Activated CD8-positive, alpha-beta memory T cell treated with anti-CD3 and anti-CD28 coated beads, Interleukin-2, amount 10 ng/mL, durations not matched to agents 7 days and 5 days (primary cell): ENCODE data around the gene TAPT1. TPM values are rescaled to one million over a fixed set of nuclear protein-coding genes. Genes with fewer than 3 reads are reported as not detected.
"Not testable (repeated sequence)": the region's sequence is repeated elsewhere in the genome, so short reads cannot be mapped to it uniquely, and the experiment has no call there.

Experiments
- ATAC-seq: fragments of 150-1000 bp; cut with Tn5 transposase; one replicate; pipeline ENCODE4 v1.10.0; 2021; ENCODE audit warnings: moderate library complexity
- CTCF ChIA-PET: fragments of 350-600 bp; sonication (Branson Sonifier 250); formaldehyde crosslinking; loops from one replicate; lab custom pipeline; 2021; ENCODE audit warnings: antibody characterized with exemption; lab: Charles Lee
- DNase-seq: peaks from one replicate; pipeline ENCODE4 v3.0.0-alpha.2; 2020
- H3K27ac Mint-ChIP-seq: one replicate; pipeline ENCODE4 v1.8.0; 2021; ENCODE audit warnings: mild to moderate bottlenecking, mixed read lengths
- H3K27me3 Mint-ChIP-seq: one replicate; pipeline ENCODE4 v1.8.0; 2021; ENCODE audit warnings: mixed read lengths
- H3K36me3 Mint-ChIP-seq: one replicate; pipeline ENCODE4 v1.8.0; 2021; ENCODE audit warnings: mild to moderate bottlenecking, mixed read lengths
- H3K4me1 Mint-ChIP-seq: one replicate; pipeline ENCODE4 v1.8.0; 2021; ENCODE audit warnings: mixed read lengths
- H3K4me3 Mint-ChIP-seq: one replicate; pipeline ENCODE4 v1.8.0; 2021; ENCODE audit warnings: mild to moderate bottlenecking, moderate library complexity, mixed read lengths
- H3K9me3 Mint-ChIP-seq: one replicate; pipeline ENCODE4 v1.8.0; 2022; ENCODE audit warnings: low read depth, mixed read lengths
- total RNA-seq, 2 experiments: library from RNA; stranded (reverse); gene quantifications; one replicate each; pipeline ENCODE4 v1.2.3, GENCODE V29; 2021

The TAPT1 gene, protein sequence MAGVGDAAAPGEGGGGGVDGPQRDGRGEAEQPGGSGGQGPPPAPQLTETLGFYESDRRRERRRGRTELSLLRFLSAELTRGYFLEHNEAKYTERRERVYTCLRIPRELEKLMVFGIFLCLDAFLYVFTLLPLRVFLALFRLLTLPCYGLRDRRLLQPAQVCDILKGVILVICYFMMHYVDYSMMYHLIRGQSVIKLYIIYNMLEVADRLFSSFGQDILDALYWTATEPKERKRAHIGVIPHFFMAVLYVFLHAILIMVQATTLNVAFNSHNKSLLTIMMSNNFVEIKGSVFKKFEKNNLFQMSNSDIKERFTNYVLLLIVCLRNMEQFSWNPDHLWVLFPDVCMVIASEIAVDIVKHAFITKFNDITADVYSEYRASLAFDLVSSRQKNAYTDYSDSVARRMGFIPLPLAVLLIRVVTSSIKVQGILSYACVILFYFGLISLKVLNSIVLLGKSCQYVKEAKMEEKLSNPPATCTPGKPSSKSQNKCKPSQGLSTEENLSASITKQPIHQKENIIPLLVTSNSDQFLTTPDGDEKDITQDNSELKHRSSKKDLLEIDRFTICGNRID
- 10 to 100 TPM; 34.4 to 37.5 TPM for total RNA-seq

DNA sequence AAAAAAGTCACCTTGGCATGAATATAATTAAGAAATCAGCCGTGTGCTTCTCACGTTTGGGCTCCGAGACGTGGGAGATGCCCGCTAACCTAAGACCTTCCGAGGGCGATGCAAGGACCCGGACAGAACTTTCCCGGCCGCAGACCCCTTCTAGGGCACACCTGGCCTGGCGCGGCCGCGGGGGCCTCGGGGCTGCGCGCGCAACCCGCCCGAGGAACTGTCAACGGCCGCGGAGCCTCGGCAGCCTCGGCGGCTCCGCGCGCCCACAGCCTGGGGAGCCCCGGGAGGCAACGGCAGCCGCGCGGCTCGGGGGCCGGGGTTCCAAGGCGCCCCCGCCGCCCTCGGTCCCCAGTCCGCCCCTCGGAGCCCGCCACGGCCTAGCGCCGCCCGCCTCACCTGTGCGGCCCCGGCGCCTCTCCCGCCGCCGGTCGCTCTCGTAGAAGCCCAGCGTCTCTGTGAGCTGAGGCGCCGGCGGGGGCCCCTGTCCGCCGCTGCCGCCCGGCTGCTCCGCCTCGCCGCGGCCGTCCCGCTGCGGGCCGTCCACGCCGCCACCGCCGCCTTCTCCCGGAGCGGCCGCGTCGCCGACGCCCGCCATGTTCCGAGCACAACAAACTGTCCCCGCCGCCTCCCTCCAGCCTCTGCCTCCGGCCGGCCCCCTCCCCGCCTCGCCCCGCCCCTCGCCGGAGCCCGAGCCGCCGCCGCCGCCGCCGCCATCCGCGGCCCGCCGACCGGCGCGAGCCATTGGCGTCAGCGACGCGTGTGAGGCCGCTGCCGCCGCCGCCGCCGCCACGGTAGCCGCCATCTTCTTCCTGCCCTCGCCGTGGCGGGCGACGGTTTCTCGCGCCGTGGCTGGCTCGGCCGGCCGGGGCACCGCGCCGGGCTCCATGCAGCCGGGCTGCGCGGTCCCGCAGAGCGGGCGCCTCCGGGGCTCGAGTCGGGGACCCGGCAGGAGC is at the start of gene TAPT1:
Gene TAPT1, minus strand, starts transcription at position 609 of the 953 bp plus-strand sequence. Its CDS starts 14 bp downstream, at position 595.
- CTCF ChIA-PET = interaction anchor here (0.7 to 1.6 kb wide), 2 partner anchors 7 to 17 kb away, joined by 3 to 5 read pairs; no protein-coding TSS in a partner anchor
- H3K4me3 Mint-ChIP-seq = peak within 1 kb of the TSS; percentile 89
- H3K36me3 Mint-ChIP-seq = peaks cover 7% of the 10 kb centered on the region
- peak; percentile 80 for ATAC-seq
- H3K27ac Mint-ChIP-seq = peak within 1 kb of the TSS; percentile 94
- H3K9me3 Mint-ChIP-seq = no peaks in the 10 kb centered on the region
- DNase-seq = peak; percentile 81
- H3K27me3 Mint-ChIP-seq = no peaks in the 10 kb centered on the region
- H3K4me1 Mint-ChIP-seq = peaks cover 41% of the 10 kb centered on the region

DNA sequence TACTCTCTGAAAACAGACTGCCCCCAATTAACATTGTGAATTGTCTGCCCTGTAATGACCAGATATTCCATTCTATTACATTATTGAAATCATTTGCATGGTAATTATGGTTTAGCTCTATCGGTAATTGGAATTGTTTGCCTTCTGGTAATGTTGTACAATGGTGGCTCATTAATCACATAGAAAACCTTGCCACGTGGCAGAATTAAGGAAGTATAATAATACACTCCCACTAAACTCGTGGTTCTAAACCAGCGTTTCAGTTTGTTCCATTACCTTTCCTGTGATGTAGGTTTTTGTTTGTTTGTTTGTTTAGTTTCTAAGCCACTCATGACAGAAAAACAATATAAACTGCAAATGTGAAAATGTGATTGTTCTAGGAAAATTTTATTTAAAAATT is 45.1 kb upstream of the TAPT1 start:
- Mint-ChIP-seq H3K4me3 (no peak overlapping the region), H3K36me3 (no peaks in the 10 kb centered on the region), H3K4me1 (peaks cover 2% of the 10 kb centered on the region), H3K27me3 (peaks cover 4% of the 10 kb centered on the region), H3K9me3 (peaks cover 2% of the 10 kb centered on the region), H3K27ac (no peak overlapping the region)
- ATAC-seq (no peak), DNase-seq (no peak)
- CTCF ChIA-PET = no interaction called here

DNA sequence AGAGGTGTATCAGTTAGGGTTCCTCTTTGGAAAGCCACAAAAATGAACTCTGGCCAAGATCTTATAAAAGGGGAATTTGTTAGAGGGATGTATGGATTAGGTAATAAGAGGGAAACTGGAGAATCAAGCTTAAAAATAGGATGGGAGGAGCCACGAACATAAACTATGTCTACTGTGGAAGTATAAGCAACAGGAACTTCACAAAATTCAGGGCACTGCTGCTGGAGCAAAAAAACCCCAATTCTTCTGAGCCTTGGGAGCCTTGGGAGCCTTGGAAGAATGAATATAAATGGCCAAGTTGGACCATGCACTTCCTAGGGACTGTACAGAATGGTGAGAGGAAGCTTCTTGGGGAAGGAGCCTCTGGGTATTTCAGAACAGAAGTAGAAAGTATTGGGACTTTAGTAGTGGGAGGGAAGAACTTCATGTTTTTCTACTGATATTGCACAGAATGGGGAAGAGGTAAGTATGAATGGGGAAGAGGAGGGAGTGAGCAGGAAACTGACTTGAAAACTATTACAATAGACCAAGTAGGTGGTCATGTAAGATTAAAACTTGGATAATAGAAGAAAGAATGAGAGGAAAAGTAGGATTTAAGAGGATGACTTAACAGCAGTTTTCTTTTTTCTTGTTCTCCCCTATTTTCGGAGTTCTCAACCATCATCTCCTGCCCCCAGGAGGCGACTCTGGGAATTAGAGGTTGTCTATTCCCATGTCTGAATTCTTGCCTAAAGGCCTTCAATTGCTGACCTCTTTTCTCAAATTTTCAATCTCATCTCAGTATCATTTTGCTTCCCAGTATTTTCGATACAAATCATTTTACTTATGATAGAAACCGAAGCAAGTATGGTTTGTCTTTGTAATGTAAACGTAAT is 44.4 kb upstream of the TAPT1 start:
- Mint-ChIP-seq H3K27ac (no peak overlapping the region), H3K27me3 (peaks cover 4% of the 10 kb centered on the region), H3K9me3 (no peaks in the 10 kb centered on the region), H3K4me1 (peaks cover 2% of the 10 kb centered on the region), H3K4me3 (no peak overlapping the region), H3K36me3 (no peaks in the 10 kb centered on the region)
- DNase-seq (no peak), ATAC-seq (no peak)
- CTCF ChIA-PET = no interaction called here

DNA sequence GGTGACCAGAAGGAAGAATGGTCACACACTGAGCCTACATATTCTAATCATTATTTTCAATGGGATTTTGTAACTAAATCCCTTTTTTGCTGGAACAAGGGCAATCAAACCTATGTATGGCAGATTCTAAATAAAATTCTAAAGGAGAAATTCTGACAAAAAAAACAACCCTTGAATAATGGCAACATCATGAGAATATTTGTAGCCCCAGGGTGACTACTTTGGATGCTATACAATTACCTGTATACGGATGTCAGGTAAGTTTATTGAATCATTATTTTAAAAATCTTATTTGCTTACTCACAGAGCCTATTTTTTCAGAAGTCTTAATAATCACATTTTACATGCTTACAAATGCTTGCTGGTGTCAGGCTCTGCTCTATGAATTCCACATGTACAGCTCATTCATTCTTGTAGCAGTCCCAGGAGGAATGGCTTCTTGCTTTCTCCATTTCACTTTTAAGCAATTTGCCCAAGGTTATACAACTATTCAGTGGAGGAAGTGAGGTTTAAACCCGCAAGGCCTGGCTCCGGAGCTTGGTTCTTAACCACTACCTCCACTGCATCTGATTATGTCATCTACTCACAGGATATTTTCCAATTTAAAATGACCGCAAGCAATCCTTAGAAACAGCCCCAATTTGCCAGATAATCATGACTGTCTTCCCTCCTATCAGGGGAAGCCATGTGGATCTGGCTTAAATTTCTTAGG is 43.6 kb upstream of the TAPT1 start:
- DNase-seq, H3K4me1 Mint-ChIP-seq, H3K36me3 Mint-ChIP-seq, H3K27ac Mint-ChIP-seq, H3K4me3 Mint-ChIP-seq, H3K9me3 Mint-ChIP-seq, CTCF ChIA-PET, ATAC-seq, H3K27me3 Mint-ChIP-seq: not testable (repeated sequence)

DNA sequence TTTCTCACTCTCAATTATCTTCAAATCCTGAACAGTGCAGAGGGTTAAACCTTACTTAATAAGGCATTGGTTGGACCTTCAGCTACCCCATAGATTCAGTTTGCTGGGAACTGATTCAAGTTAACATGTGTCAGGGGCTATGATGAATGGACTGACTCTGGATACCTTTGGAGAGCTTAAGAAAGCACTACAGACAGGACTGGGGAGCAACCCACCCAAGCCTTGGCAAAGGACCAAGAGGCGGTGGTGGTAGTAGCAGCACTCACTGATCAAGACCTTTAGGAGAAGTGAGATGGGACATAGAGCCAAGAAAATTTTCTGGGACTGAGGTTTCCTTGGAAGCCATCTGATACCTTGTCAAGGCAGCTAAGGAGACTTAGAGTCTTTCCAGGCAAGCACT is 43.0 kb upstream of the TAPT1 start:
- DNase-seq (no peak), ATAC-seq (no peak)
- Mint-ChIP-seq H3K9me3 (no peaks in the 10 kb centered on the region), H3K36me3 (no peaks in the 10 kb centered on the region), H3K27me3 (peaks cover 4% of the 10 kb centered on the region), H3K4me3 (no peak overlapping the region), H3K4me1 (peaks cover 2% of the 10 kb centered on the region), H3K27ac (no peak overlapping the region)
- CTCF ChIA-PET = interaction anchor here (1.4 kb wide), 1 partner anchor 243 kb away, joined by 3 read pairs; no protein-coding TSS in a partner anchor

DNA sequence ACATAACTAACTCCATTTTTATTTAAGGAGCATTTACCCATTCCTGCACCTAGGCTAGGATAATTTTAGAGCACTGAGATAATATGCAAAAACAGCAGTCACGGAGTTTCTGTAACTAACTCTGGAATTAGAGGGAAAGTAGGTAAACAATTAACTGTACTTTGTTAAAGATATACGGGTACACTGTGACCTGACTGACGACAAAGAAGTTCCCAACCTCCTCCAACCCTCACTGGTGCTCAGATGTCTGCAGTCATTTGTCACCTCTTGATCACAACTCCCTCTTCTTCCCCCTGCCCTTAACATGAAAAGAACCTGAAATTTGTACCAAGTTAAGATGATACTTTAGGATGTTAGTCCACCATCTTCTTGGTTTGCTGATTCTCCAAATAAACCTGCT is 42.0 kb upstream of the TAPT1 start:
- CTCF ChIA-PET = interaction anchor here (1.4 kb wide), 1 partner anchor 242 kb away, joined by 3 read pairs; no protein-coding TSS in a partner anchor
- peaks cover 2% of the 10 kb centered on the region for H3K4me1 Mint-ChIP-seq
- no peaks in the 10 kb centered on the region for H3K9me3 Mint-ChIP-seq
- H3K27ac Mint-ChIP-seq = no peak overlapping the region
- no peak overlapping the region for H3K4me3 Mint-ChIP-seq
- H3K27me3 Mint-ChIP-seq = peaks cover 4% of the 10 kb centered on the region
- no peak for DNase-seq
- no peaks in the 10 kb centered on the region for H3K36me3 Mint-ChIP-seq
- ATAC-seq = no peak

DNA sequence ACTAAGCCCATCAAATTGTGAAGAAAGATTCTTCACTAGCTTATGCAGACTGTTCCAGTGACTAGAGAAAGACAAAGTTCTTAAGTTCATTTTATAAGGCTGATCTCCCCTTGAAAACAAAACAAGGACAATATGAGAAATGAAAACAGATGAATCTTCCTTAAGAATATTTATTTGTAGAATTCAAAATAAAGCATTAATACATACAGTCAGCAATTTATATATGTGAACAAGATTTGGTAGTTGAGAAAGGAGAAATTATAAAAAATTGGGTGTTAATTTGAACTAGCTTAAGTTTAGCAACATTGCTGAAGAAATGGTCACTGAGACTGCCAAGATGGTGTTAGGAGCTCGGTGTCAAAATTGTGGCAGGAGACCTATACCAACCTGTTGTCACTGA is 41.4 kb upstream of the TAPT1 start:
- CTCF ChIA-PET = no interaction called here
- no peak overlapping the region for H3K27ac Mint-ChIP-seq
- no peak overlapping the region for H3K4me3 Mint-ChIP-seq
- no peak for DNase-seq
- no peak for ATAC-seq
- no peaks in the 10 kb centered on the region for H3K9me3 Mint-ChIP-seq
- H3K36me3 Mint-ChIP-seq = no peaks in the 10 kb centered on the region
- peaks cover 4% of the 10 kb centered on the region for H3K27me3 Mint-ChIP-seq
- H3K4me1 Mint-ChIP-seq = peaks cover 2% of the 10 kb centered on the region

DNA sequence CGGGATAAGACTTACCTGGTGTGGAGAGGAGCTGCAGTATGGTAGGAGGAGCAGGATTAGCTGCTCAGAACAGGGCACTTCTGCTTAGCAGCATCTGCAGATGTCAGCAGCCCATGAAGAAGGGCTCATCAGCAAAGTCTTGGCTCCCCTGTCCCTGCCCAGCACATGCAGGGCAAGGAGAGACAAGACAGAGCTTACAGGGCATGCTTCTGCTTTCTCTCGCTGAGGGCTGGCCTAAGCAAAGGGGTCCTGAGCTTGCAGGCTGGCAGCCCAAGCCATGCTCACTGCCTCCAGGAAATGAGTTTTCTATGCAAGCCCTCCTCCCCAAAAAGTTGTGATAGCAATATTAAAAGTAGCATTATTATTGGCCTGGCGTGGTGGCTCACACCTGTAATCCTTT is 39.5 kb upstream of the TAPT1 start:
- Mint-ChIP-seq H3K27me3 (no peaks in the 10 kb centered on the region), H3K27ac (no peak overlapping the region), H3K9me3 (no peaks in the 10 kb centered on the region), H3K4me3 (no peak overlapping the region), H3K36me3 (no peaks in the 10 kb centered on the region), H3K4me1 (peaks cover 5% of the 10 kb centered on the region)
- ATAC-seq (no peak), DNase-seq (no peak)
- CTCF ChIA-PET = interaction anchor here (0.9 to 3.2 kb wide), 8 partner anchors 13 to 302 kb away, joined by 3 to 20 read pairs (median 4); no protein-coding TSS in a partner anchor

DNA sequence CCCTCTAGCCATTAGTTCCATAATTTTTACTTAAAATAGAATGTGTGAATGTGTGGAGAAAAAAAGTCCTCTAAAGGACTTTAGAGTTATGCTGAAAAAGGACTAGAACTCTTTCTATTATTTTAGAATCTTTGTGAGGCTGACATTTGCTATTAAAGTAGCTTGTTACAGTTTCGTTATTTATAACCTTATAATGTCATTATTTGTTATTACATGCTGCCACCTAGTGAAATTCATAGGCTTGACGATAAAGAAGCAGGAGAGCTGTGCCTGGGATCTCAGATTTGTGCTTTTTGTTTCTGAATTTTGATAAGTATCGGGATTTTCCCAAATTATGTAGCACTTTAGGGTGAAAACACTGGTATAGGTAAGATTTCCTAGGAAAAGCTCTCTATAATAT is 38.5 kb upstream of the TAPT1 start:
- H3K4me3 Mint-ChIP-seq = no peak overlapping the region
- no peak overlapping the region for H3K27ac Mint-ChIP-seq
- CTCF ChIA-PET = interaction anchor here (0.7 to 3.2 kb wide), 16 partner anchors 12 to 309 kb away, joined by 3 to 20 read pairs (median 4); no protein-coding TSS in a partner anchor
- peaks cover 8% of the 10 kb centered on the region for H3K4me1 Mint-ChIP-seq
- ATAC-seq = peak; percentile 57
- H3K27me3 Mint-ChIP-seq = no peaks in the 10 kb centered on the region
- H3K9me3 Mint-ChIP-seq = no peaks in the 10 kb centered on the region
- no peak for DNase-seq
- no peaks in the 10 kb centered on the region for H3K36me3 Mint-ChIP-seq

DNA sequence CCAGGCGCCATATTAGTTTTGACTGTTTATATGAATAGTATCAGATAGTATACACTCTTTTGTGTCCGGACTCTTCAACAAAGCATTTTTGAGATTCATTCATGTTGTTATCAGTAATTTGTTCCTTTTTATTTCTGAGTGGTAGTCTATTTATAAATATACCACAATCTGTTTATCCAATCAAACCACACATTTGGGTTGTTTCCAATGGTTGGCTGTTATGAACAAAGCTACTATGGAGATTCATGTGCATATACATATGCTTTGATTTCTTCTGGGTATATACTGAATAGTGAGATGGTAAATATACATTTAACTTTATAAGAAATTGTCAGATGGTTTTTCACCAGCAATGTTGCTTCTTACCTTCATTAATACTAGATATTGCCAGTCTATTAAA is 36.8 kb upstream of the TAPT1 start:
- ATAC-seq (no peak), DNase-seq (no peak)
- H3K4me3 Mint-ChIP-seq = no peak overlapping the region
- H3K9me3 Mint-ChIP-seq = no peaks in the 10 kb centered on the region
- no peaks in the 10 kb centered on the region for H3K36me3 Mint-ChIP-seq
- peaks cover 12% of the 10 kb centered on the region for H3K4me1 Mint-ChIP-seq
- no peak overlapping the region for H3K27ac Mint-ChIP-seq
- H3K27me3 Mint-ChIP-seq = no peaks in the 10 kb centered on the region
- CTCF ChIA-PET = interaction anchor here (1.7 kb wide), 1 partner anchor 239 kb away, joined by 4 read pairs; no protein-coding TSS in a partner anchor

DNA sequence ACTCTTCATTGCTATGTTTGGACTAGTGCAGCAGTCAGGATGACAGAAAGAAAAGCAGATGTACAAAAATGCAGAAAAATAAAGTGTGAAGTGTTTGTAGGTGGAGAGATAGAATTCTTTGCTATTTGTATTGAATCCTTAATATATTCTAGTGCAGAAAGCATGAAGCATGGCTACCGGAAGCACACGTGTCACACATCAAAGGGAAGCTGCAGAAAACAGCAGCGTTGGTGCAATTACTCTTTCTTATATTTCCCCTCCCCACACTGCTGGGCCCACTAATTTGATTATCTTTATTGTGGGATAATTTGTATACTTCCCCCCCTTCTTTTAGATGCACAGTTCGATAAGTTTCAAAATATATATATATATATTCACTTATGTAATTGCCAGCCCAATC is 35.9 kb upstream of the TAPT1 start:
- no peak overlapping the region for H3K27ac Mint-ChIP-seq
- DNase-seq = no peak
- H3K36me3 Mint-ChIP-seq = no peaks in the 10 kb centered on the region
- H3K27me3 Mint-ChIP-seq = no peaks in the 10 kb centered on the region
- no peak for ATAC-seq
- H3K4me1 Mint-ChIP-seq = peaks cover 12% of the 10 kb centered on the region
- H3K9me3 Mint-ChIP-seq = no peaks in the 10 kb centered on the region
- no peak overlapping the region for H3K4me3 Mint-ChIP-seq
- CTCF ChIA-PET = no interaction called here

DNA sequence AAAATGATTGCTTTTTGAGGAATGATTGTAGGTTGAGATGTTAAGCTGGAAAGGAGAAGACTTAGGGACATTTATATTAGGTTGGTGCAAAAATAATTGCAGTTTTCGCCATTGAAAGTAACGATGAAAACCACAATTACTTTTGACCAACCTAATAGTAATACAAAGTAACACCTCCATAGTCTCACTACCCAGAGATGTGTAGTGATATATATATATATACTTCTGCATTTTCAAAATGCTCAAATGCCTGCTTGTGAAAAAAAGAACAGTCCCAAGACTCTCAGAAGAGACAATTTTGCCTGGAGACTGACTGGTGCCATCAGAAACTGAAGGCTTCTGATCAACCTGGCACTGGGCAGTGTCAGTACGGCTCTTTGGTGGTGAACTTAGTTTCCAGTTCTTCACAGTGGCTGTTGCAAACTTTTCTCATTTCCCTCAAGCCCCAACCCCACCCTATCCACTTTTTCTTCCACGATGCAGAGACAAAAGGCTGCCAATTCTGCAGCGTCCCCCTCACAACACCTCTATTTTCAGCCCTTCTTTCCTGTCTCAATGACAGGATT is 35.1 kb upstream of the TAPT1 start:
- no peak overlapping the region for H3K27ac Mint-ChIP-seq
- CTCF ChIA-PET = no interaction called here

More for the DNA sequence above, 35.1 kb upstream of the TAPT1 start:
- no peak overlapping the region for H3K4me3 Mint-ChIP-seq
- no peaks in the 10 kb centered on the region for H3K9me3 Mint-ChIP-seq
- peaks cover 12% of the 10 kb centered on the region for H3K4me1 Mint-ChIP-seq
- H3K36me3 Mint-ChIP-seq = peaks cover 3% of the 10 kb centered on the region
- no peak for DNase-seq
- H3K27me3 Mint-ChIP-seq = no peaks in the 10 kb centered on the region
- no peak for ATAC-seq
